ENCODE data around the gene MSRB1.
"Not testable (repeated sequence)": the region's sequence is repeated elsewhere in the genome, so short reads cannot be mapped to it uniquely, and the experiment has no call there.

Gene MSRB1

GRCh38 chr16:1961651-1962067, 18.7 kb upstream of the MSRB1 start:
- H3K9ac ChIP-seq (ENCODE audit: low read depth in 1 of 2, low read length in 2 of 2), result no peak overlapping the region
- no peak overlapping the region for H3K4me3 ChIP-seq (ENCODE audit: low read depth in 1 of 2, low read length in 2 of 2)
- H3K36me3 ChIP-seq (ENCODE audit: control insufficient read depth in 1 of 2, insufficient read depth in 2 of 2, low read length in 2 of 2), result peaks cover 8 to 26% of the 10 kb centered on the region in 2 donors
- no peaks in the 10 kb centered on the region for H3K27me3 ChIP-seq (ENCODE audit: control insufficient read depth in 1 of 2, insufficient read depth in 2 of 2, low read length in 2 of 2)
- peaks cover 29 to 43% of the 10 kb centered on the region in 2 donors for H3K4me1 ChIP-seq (ENCODE audit: control insufficient read depth in 1 of 2, insufficient read depth in 2 of 2, low read length in 2 of 2)
- H3K9me3 ChIP-seq (ENCODE audit: control insufficient read depth in 1 of 2, low read length in 2 of 2), result no peaks in the 10 kb centered on the region
- no peak overlapping the region for H3K27ac ChIP-seq (ENCODE audit: low read depth, low read length)

- H3K9ac ChIP-seq (ENCODE audit: low read depth in 1 of 2, low read length in 2 of 2), result peak overlapping the region; percentile 91 to 94
- peaks cover 8 to 26% of the 10 kb centered on the region in 2 donors for H3K36me3 ChIP-seq (ENCODE audit: control insufficient read depth in 1 of 2, insufficient read depth in 2 of 2, low read length in 2 of 2)
- H3K4me3 ChIP-seq (ENCODE audit: low read depth in 1 of 2, low read length in 2 of 2), result peak overlapping the region; percentile 79 to 92
- no peaks in the 10 kb centered on the region for H3K27me3 ChIP-seq (ENCODE audit: control insufficient read depth in 1 of 2, insufficient read depth in 2 of 2, low read length in 2 of 2)
- H3K27ac ChIP-seq (ENCODE audit: low read depth, low read length), result no peak overlapping the region
- H3K4me1 ChIP-seq (ENCODE audit: control insufficient read depth in 1 of 2, insufficient read depth in 2 of 2, low read length in 2 of 2), result peaks cover 28 to 42% of the 10 kb centered on the region in 2 donors
- H3K9me3 ChIP-seq (ENCODE audit: control insufficient read depth in 1 of 2, low read length in 2 of 2), result no peaks in the 10 kb centered on the region
Observed at GRCh38 chr16:1960665-1961630, 17.9 kb upstream of the MSRB1 start.

- H3K4me3 ChIP-seq (ENCODE audit: low read depth in 1 of 2, low read length in 2 of 2), result peak within 1 kb of the TSS; percentile 79 to 92
- H3K27me3 ChIP-seq (ENCODE audit: control insufficient read depth in 1 of 2, insufficient read depth in 2 of 2, low read length in 2 of 2), result no peaks in the 10 kb centered on the region
- peak within 1 kb of the TSS; percentile 56 for H3K27ac ChIP-seq (ENCODE audit: low read depth, low read length)
- peaks cover 23 to 34% of the 10 kb centered on the region in 2 donors for H3K4me1 ChIP-seq (ENCODE audit: control insufficient read depth in 1 of 2, insufficient read depth in 2 of 2, low read length in 2 of 2)
- peaks cover 8 to 26% of the 10 kb centered on the region in 2 donors for H3K36me3 ChIP-seq (ENCODE audit: control insufficient read depth in 1 of 2, insufficient read depth in 2 of 2, low read length in 2 of 2)
- no peaks in the 10 kb centered on the region for H3K9me3 ChIP-seq (ENCODE audit: control insufficient read depth in 1 of 2, low read length in 2 of 2)
- peak within 1 kb of the TSS; percentile 91 to 94 for H3K9ac ChIP-seq (ENCODE audit: low read depth in 1 of 2, low read length in 2 of 2)
Observed at GRCh38 chr16:1959269-1960039, 16.5 kb upstream of the MSRB1 start, which contains the start of gene NDUFB10. Gene NDUFB10 (plus strand): TSS chr16:1959538. CDS start chr16:1959625, 87 bp downstream.

- H3K9ac ChIP-seq (ENCODE audit: low read depth in 1 of 2, low read length in 2 of 2), result peak overlapping the region; percentile 9 to 94
- H3K27ac ChIP-seq (ENCODE audit: low read depth, low read length), result peak overlapping the region; percentile 27
- H3K27me3 ChIP-seq (ENCODE audit: control insufficient read depth in 1 of 2, insufficient read depth in 2 of 2, low read length in 2 of 2), result no peaks in the 10 kb centered on the region
Observed at GRCh38 chr16:1958715-1959268, 15.8 kb upstream of the MSRB1 start.

GRCh38 chr16:1958143-1958491, 15.1 kb upstream of the MSRB1 start:
- not testable (repeated sequence) for H3K27me3 ChIP-seq (ENCODE audit: control insufficient read depth in 1 of 2, insufficient read depth in 2 of 2, low read length in 2 of 2); H3K9me3 ChIP-seq (ENCODE audit: control insufficient read depth in 1 of 2, low read length in 2 of 2); H3K27ac ChIP-seq (ENCODE audit: low read depth, low read length); H3K9ac ChIP-seq (ENCODE audit: low read depth in 1 of 2, low read length in 2 of 2); H3K4me3 ChIP-seq (ENCODE audit: low read depth in 1 of 2, low read length in 2 of 2)
- Histone ChIP-seq H3K4me1 (ENCODE audit: control insufficient read depth in 1 of 2, insufficient read depth in 2 of 2, low read length in 2 of 2) (peaks cover 16 to 24% of the 10 kb centered on the region in 2 donors), H3K36me3 (ENCODE audit: control insufficient read depth in 1 of 2, insufficient read depth in 2 of 2, low read length in 2 of 2) (peaks cover 8 to 21% of the 10 kb centered on the region in 2 donors)

More at GRCh38 chr16:1958715-1959268, 15.8 kb upstream of the MSRB1 start:
- H3K36me3 ChIP-seq (ENCODE audit: control insufficient read depth in 1 of 2, insufficient read depth in 2 of 2, low read length in 2 of 2), result peaks cover 8 to 24% of the 10 kb centered on the region in 2 donors
- no peaks in the 10 kb centered on the region for H3K9me3 ChIP-seq (ENCODE audit: control insufficient read depth in 1 of 2, low read length in 2 of 2)
- peak overlapping the region; percentile 79 to 92 for H3K4me3 ChIP-seq (ENCODE audit: low read depth in 1 of 2, low read length in 2 of 2)
- H3K4me1 ChIP-seq (ENCODE audit: control insufficient read depth in 1 of 2, insufficient read depth in 2 of 2, low read length in 2 of 2), result peaks cover 22 to 30% of the 10 kb centered on the region in 2 donors

GRCh38 chr16:1957434-1958142, 14.6 kb upstream of the MSRB1 start:
- peaks cover 15 to 19% of the 10 kb centered on the region in 2 donors for H3K4me1 ChIP-seq (ENCODE audit: control insufficient read depth in 1 of 2, insufficient read depth in 2 of 2, low read length in 2 of 2)
- H3K4me3 ChIP-seq (ENCODE audit: low read depth in 1 of 2, low read length in 2 of 2); H3K27me3 ChIP-seq (ENCODE audit: control insufficient read depth in 1 of 2, insufficient read depth in 2 of 2, low read length in 2 of 2); H3K9me3 ChIP-seq (ENCODE audit: control insufficient read depth in 1 of 2, low read length in 2 of 2); H3K9ac ChIP-seq (ENCODE audit: low read depth in 1 of 2, low read length in 2 of 2); H3K27ac ChIP-seq (ENCODE audit: low read depth, low read length): not testable (repeated sequence)
- peaks cover 8 to 17% of the 10 kb centered on the region in 2 donors for H3K36me3 ChIP-seq (ENCODE audit: control insufficient read depth in 1 of 2, insufficient read depth in 2 of 2, low read length in 2 of 2)

- no peaks in the 10 kb centered on the region for H3K9me3 ChIP-seq (ENCODE audit: control insufficient read depth in 1 of 2, low read length in 2 of 2)
- H3K9ac ChIP-seq (ENCODE audit: low read depth in 1 of 2, low read length in 2 of 2), result no peak overlapping the region
- H3K36me3 ChIP-seq (ENCODE audit: control insufficient read depth in 1 of 2, insufficient read depth in 2 of 2, low read length in 2 of 2), result no peaks in the 10 kb centered on the region
- no peaks in the 10 kb centered on the region for H3K27me3 ChIP-seq (ENCODE audit: control insufficient read depth in 1 of 2, insufficient read depth in 2 of 2, low read length in 2 of 2)
- H3K4me1 ChIP-seq (ENCODE audit: control insufficient read depth in 1 of 2, insufficient read depth in 2 of 2, low read length in 2 of 2), result peaks cover 0 to under 1% of the 10 kb centered on the region in 2 donors
- H3K4me3 ChIP-seq (ENCODE audit: low read depth in 1 of 2, low read length in 2 of 2), result no peak overlapping the region
- H3K27ac ChIP-seq (ENCODE audit: low read depth, low read length), result no peak overlapping the region
Observed at GRCh38 chr16:1953734-1954133, 10.7 kb upstream of the MSRB1 start.

GRCh38 chr16:1950559-1950958, 7.6 kb upstream of the MSRB1 start:
- H3K27ac ChIP-seq (ENCODE audit: low read depth, low read length), result no peak overlapping the region
- H3K9ac ChIP-seq (ENCODE audit: low read depth in 1 of 2, low read length in 2 of 2), result no peak overlapping the region
- no peaks in the 10 kb centered on the region for H3K9me3 ChIP-seq (ENCODE audit: control insufficient read depth in 1 of 2, low read length in 2 of 2)
- H3K4me1 ChIP-seq (ENCODE audit: control insufficient read depth in 1 of 2, insufficient read depth in 2 of 2, low read length in 2 of 2), result no peaks in the 10 kb centered on the region
- H3K4me3 ChIP-seq (ENCODE audit: low read depth in 1 of 2, low read length in 2 of 2), result no peak overlapping the region
- H3K27me3 ChIP-seq (ENCODE audit: control insufficient read depth in 1 of 2, insufficient read depth in 2 of 2, low read length in 2 of 2), result no peaks in the 10 kb centered on the region
- H3K36me3 ChIP-seq (ENCODE audit: control insufficient read depth in 1 of 2, insufficient read depth in 2 of 2, low read length in 2 of 2), result no peaks in the 10 kb centered on the region

- Histone ChIP-seq H3K27ac (ENCODE audit: low read depth, low read length) (no peak overlapping the region), H3K4me3 (ENCODE audit: low read depth in 1 of 2, low read length in 2 of 2) (no peak overlapping the region), H3K4me1 (ENCODE audit: control insufficient read depth in 1 of 2, insufficient read depth in 2 of 2, low read length in 2 of 2) (no peaks in the 10 kb centered on the region), H3K9me3 (ENCODE audit: control insufficient read depth in 1 of 2, low read length in 2 of 2) (no peaks in the 10 kb centered on the region), H3K9ac (ENCODE audit: low read depth in 1 of 2, low read length in 2 of 2) (no peak overlapping the region), H3K27me3 (ENCODE audit: control insufficient read depth in 1 of 2, insufficient read depth in 2 of 2, low read length in 2 of 2) (no peaks in the 10 kb centered on the region), H3K36me3 (ENCODE audit: control insufficient read depth in 1 of 2, insufficient read depth in 2 of 2, low read length in 2 of 2) (no peaks in the 10 kb centered on the region)
Observed at GRCh38 chr16:1950047-1950446, 7.0 kb upstream of the MSRB1 start.

All from duodenal mucosa (tissue), 2 donors.